Activated CD4-positive, alpha-beta T cell treated with anti-CD3 and anti-CD28 coated beads for 24 hours (primary cell): ENCODE measurements around the gene LIN9.
"Not testable (repeated sequence)": the region's sequence is repeated elsewhere in the genome, so short reads cannot be mapped to it uniquely, and the experiment has no call there.

ENCODE experiments used
- DNase-seq, 2 donors: peaks; one replicate each; pipeline ENCODE4 v3.0.0-alpha.2; 2020; ENCODE audit warnings: low read depth in 2 of 2

LIN9 gene

GRCh38 chr1:226308723-226309397 lies at the start of gene LIN9:
LIN9 (minus strand) TSS chr1:226309164; CDS start chr1:226309139, 25 bp downstream.
- peak; percentile 90 to 93 for DNase-seq

DNA sequence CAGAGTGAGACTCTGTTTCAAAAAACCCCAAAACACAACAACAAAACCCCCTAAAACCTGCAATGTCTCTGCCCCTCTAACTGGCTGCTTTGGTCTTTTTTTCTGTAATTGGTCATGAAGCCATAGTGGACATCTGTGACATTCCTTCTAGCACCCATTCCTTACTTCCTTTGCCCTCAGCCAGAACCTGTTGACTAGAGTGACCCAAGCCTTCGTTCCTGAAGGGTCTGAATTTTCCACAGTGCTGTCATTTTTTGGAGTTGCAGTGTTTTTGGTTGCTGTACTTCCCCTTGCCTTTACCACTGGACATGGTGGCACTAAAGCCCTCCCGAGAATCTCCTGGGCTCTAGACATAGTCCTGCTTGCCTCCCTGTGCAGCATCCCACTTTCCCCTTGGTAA lies 48.5 kb upstream of the LIN9 start:
- DNase-seq, result no peak

DNA sequence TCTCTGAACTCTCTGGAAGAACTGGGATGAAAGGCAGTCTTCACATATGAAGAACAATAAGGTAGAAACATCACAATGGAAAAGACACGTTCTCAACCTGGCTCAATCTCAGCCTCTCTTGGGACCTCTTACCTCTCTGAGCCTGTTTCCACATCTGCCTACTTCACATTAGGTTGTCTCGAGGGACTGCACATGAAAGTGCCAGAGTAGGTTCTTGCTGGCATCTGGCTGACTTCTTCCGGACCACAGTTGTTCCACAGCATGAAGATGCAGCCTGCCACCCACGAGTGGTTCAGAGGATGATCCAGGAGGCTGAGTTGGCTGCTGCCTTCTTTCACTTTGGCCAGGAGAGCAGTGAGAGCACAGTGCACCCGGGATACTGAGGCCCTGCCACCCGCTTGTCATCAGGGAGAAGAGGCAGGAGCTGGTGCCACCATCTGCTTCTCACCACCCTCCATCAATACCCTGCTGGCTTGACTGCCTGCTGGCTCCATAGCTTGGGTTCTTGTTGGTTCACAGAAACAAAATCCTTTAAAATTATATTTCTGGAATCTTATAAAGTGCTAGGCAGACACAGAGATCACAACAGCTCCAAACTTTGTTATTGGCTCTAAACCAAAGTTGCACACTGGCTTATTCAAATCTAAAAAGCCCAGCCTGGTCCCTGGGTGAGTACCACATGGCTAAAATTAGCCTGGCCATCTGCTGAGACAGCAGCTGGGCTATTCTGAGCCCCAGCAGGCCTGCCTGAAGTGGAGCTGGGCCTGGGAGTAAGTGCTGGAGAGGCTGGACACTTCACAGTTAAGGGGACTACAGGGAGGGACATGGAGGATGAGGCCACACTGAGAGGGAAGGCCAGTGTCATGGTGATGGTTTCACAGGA lies 46.9 kb upstream of the LIN9 start:
- no peak for DNase-seq

GRCh38 chr1:226355016-226355415 lies 46.1 kb upstream of the LIN9 start:
- DNase-seq, result no peak

GRCh38 chr1:226353698-226354525 lies 44.9 kb upstream of the LIN9 start:
- DNase-seq, result no peak

- DNase-seq, result no peak
These were observed 42.7 kb upstream of the LIN9 start for GRCh38 chr1:226351709-226352108.

DNA sequence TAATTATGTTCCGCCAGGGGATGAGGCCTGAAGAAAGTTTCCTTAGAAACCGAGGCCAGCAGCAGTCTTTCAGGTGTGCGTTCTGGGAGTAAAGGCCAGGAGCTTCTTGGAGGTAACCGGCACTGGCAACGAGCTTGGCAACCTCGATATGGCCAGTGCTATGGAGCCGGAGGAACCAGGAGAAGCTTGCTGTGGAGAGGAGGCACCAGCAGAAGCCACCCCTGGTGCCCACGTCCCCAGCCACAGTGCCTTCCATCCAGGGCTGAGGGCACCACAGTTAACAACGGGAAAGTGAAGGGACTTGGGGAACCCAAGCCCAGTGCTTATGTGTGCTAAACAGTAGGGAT lies 41.5 kb upstream of the LIN9 start:
- no peak for DNase-seq

- DNase-seq, result no peak
These were observed 41.0 kb upstream of the LIN9 start for GRCh38 chr1:226349801-226350518.

GRCh38 chr1:226349081-226349480 lies 40.1 kb upstream of the LIN9 start:
- DNase-seq, result no peak

GRCh38 chr1:226344441-226345259 lies 35.7 kb upstream of the LIN9 start:
- no peak for DNase-seq

DNA sequence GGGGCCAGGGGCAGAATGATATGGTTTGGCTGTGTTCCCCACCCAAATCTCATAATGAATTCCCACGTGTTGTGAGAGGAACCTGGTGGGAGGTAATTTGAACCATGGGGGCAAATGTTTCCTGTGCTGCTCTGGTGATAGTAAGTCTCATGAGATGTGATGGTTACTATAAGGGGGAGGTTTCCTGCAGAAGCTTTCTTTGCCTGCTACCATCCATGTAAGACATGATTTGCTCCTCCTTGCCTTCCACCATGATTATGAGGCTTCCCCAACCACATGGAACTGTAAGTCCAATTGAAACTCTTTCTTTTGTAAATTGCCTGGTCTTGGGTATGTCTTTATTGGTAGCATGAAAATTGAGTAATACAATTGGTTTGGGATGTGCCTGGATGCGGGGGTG lies 33.7 kb upstream of the LIN9 start:
- DNase-seq, result no peak

GRCh38 chr1:226340111-226340510 lies 31.1 kb upstream of the LIN9 start:
- DNase-seq, result not testable (repeated sequence)

- DNase-seq, result peak in 1 of 2 donors; percentile 3
These were observed 28.4 kb upstream of the LIN9 start for GRCh38 chr1:226337276-226337875.

DNA sequence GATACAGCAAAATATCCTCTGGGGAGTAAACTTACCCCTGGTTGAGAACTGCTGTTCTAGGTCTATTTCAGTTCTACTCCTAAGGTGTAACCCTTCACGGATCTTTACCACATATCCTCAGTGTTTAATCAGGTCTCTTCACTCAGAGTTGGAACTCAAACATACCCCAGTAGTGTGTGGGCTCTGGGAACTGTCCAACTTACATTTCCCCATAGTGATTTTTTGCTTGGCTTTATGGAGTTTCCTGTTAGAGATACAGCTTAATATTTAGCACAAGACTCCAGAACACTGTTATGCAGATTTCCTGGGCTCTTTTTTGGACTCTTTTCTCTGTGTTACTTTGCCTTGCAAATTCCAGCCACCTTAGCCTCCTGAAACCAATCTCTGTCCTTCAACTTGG lies 26.7 kb upstream of the LIN9 start:
- DNase-seq, result no peak

DNA sequence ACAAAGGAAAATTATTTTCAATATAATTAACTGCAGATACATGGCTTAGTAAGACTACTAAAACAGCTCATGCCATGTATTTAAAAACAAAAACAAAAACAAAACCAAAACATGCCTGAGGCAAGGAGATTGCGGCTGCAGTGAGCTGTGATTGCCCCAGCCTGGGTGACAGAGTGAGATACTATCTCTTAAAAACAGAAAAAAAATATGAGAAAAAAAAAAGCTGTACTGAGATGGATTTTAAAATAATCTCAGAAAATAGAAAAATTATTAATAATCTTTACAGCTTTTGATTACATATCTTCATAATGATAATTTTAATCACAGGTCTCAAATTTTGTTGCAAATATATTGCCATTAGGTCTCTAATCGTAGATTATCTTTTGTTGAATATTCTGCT lies 24.0 kb upstream of the LIN9 start:
- DNase-seq, result no peak

DNA sequence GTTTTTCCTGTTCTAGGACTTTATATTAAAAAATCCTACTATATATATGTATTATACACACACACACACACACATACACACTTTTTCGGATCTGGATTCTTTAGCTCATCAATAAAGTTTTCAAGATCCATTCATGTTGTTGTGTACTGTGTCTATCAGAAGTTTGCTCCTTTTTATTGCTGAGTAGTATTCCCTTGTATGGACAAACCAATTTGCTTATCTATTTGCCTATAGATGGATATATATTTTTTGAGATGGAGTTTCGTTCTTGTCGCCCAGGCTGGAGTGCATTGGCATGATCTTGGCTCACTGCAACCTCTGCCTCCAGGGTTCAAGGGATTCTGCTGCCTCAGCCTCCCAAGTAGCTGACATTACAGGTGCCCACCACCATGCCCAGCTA lies 20.3 kb upstream of the LIN9 start:
- no peak for DNase-seq

- DNase-seq, result no peak
These were observed 18.8 kb upstream of the LIN9 start for GRCh38 chr1:226327761-226328162.

- no peak for DNase-seq
These were observed 16.2 kb upstream of the LIN9 start for GRCh38 chr1:226325178-226325577.

- DNase-seq, result no peak
These were observed 15.5 kb upstream of the LIN9 start for GRCh38 chr1:226324479-226324878.

DNA sequence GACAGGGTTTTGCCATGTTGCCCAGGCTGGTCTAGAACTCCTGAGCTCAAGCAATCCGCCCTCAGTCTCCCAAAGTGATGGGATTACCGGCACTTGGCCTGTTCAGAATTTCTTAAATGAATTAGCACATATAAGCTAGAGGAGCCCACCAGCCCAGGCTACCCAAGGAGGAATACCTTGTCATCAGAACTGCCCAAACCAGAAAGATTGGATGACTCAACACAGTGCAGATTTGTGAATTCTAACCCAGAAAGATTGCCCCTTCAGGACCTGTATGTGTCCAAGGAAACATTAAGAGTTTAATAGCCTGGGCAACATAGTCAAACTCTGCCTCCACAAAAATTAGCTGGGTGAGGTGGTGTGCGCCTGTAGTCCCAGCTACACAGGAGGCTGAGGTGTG lies 14.0 kb upstream of the LIN9 start:
- no peak for DNase-seq
